GM21528 (cell line): ENCODE results near the gene MARCKS.
A peak's percentile ranks its signal among the peaks of the same experiment; 100 is the strongest.

Experiments
- ATAC-seq: cut with Tn5 transposase; IDR thresholded peaks from one replicate; pipeline ENCODE4 v1.9.1; 2021; ENCODE audit warnings: mild to moderate bottlenecking, moderate library complexity; ENCODE audit not compliant: unreplicated experiment, low FRiP score

MARCKS gene

DNA sequence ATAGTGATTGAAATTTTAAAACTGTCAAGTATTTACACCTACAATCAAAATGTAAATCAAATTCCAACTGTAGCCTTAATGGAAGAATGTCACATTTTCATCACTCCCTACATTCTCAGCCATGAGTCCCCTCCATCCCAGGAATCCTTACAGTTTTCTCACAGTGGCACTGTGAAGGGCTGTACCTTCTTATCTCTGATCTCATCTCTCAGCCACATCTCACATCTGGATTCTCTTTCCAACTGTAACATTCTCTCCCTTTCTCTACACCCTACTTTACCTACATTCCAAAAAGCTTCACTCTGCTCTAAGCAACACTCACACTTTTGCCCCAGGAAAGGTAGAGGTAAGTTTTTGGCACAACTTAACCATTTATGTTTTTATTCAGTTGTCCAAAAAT lies 8.9 kb upstream of the MARCKS start:
- ATAC-seq = no peak

GRCh38 chr6:113848811-113849210 lies 8.3 kb upstream of the MARCKS start:
- no peak for ATAC-seq

DNA sequence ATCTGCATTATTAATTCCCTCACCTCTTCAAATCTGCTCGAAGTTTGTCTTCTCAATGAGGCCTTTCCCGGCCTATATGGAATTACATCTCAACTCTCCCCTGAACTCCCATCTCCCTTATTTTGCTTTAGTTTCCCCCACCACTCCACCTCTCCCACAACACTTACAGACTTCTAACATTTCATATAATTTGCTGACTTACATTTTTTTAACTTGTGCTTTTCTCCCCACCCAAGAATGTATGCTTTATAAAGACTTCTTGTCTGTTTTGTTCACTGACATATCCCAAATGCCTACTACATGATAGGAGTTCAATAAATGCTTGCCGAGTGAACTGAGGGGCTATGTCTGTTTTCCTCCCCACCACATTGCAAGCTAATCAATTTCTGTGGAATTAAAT lies 3.9 kb upstream of the MARCKS start:
- no peak for ATAC-seq

- ATAC-seq = no peak
Measured at GRCh38 chr6:113854531-113855499, 2.3 kb upstream of the MARCKS start.

DNA sequence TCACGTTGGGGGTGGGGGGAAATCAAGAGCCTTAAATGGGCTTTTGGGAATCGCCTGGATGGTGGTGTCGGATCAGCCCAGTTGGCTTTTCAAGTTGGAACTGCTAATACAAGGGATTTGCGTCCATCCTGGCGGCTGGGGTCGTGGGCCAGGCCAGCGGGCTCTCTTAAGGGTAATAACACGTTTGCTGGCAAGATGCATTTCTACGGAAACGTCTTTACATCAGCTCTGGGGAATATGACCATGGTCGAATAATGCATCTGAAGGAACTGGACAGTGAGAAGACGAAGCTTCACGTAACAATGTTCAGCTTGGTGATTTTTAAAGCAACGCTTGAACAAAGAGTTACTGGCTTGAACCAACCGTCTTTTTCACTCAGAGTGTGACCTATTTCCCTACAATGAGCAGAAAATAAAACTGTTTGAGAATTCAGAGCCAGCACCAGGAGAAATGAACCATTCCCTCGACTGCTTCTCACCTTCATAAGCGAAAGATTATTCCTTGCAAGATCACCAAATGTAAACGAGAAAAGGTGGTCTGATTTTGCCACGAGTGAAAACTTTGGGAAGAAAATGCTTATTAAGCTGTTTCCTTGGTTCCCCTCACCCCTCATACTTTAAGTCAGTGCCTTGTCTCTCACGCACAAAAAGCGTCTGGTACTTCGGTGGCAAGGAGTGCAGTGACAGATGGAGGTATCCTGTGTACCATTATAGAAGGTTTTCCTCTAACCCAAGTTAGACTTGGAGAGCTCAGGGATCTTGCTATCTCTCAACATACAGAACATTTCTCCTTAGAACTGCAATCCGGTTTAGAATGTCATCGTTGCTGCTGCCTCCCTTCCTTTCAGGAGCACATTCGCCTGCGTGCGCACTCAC lies 1.4 kb upstream of the MARCKS start:
- ATAC-seq = no peak

DNA sequence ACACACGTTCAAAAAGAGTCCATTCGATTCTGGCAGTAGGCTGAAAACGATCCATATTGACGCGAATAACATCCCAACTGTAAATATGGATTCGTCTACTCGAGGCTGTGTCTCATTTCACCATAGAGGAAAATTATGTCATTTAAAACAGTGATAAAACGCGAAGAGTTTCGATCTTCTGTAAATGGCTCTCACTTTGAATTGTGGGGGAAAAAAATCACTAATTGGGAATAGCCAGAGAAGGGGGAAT lies 845 bp upstream of the MARCKS start:
- ATAC-seq = no peak

DNA sequence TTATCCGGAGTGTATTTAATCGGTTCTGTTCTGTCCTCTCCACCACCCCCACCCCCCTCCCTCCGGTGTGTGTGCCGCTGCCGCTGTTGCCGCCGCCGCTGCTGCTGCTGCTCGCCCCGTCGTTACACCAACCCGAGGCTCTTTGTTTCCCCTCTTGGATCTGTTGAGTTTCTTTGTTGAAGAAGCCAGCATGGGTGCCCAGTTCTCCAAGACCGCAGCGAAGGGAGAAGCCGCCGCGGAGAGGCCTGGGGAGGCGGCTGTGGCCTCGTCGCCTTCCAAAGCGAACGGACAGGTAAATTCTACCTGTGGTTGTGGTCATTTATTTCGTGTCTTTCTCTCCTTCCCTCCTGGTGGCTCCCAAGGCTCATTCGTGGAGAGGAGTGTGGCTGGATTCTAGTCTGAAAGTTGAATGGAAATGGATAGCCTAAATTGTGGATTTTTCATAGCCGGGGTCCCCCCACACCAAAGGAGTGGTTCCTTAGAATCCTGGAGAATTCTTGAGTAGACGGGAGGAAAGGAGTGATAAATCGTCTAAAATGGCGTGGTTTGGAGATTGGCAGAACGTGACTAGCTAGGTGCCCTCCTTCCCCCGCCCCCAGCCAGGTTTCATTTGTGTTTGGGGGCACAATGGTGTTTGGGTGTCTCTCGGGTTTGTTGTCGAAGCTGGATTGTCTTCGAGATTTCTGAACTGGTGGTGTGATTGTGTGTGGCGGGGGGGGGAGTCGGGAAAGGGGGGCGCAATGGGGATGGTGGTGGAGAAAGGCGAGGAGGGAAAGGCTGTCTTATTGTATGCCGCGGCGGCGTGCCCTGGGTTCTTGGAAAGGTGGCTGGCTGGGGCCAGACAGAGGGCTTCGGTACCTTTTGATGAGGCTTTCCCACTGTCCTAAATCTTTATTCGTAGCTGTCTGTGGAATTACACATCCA lies 673 bp downstream of the MARCKS start:
- ATAC-seq = no peak

DNA sequence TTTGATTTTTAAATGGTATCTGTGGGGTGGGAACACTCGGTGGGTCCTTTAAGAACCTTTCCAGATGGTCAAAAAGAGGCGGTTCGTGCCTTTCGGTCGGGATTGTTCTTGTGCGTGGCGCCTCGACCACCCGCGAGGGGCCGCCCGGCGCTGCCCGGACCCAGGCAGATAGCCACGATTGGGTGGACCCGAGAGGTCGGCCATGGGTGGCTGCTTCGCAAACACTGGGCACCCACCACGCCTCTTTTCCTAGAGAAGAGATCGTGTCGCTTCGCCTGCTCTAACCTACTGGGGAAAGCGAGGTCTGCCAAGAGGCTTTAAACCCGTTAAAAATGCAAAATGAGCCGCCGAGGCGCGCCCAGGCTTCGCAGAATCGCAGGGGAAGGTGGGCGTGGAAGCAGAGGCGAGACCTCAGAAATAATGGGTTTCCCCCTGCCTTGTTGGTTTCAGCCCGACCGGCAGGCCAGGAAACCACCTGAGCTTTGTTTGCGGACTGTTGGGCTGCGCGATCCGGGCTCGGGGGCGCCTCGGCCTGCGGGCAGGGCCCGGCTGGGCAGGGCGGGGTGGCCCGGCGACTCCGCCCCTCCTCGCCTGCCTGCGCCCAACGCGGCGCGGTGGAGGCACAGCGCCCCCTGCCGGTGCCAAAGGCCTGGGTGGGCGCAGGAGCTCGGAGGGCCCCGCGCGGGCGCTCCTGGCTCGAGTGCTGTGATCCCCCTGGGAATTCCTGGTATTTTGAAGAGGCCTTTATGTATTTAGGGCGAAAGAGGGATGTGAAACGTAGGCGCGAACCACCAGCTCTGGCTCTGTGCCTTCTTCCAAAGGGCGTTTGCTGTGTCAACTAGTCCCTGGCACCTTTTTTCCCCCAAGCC lies 1.6 kb downstream of the MARCKS start:
- peak; percentile 86 for ATAC-seq

GRCh38 chr6:113859349-113860180 lies 2.4 kb downstream of the MARCKS start:
- ATAC-seq = no peak

DNA sequence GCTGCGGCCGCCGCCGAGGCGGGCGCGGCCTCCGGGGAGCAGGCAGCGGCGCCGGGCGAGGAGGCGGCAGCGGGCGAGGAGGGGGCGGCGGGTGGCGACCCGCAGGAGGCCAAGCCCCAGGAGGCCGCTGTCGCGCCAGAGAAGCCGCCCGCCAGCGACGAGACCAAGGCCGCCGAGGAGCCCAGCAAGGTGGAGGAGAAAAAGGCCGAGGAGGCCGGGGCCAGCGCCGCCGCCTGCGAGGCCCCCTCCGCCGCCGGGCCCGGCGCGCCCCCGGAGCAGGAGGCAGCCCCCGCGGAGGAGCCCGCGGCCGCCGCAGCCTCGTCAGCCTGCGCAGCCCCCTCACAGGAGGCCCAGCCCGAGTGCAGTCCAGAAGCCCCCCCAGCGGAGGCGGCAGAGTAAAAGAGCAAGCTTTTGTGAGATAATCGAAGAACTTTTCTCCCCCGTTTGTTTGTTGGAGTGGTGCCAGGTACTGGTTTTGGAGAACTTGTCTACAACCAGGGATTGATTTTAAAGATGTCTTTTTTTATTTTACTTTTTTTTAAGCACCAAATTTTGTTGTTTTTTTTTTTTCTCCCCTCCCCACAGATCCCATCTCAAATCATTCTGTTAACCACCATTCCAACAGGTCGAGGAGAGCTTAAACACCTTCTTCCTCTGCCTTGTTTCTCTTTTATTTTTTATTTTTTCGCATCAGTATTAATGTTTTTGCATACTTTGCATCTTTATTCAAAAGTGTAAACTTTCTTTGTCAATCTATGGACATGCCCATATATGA lies 3.2 kb downstream of the MARCKS start:
- ATAC-seq = no peak

DNA sequence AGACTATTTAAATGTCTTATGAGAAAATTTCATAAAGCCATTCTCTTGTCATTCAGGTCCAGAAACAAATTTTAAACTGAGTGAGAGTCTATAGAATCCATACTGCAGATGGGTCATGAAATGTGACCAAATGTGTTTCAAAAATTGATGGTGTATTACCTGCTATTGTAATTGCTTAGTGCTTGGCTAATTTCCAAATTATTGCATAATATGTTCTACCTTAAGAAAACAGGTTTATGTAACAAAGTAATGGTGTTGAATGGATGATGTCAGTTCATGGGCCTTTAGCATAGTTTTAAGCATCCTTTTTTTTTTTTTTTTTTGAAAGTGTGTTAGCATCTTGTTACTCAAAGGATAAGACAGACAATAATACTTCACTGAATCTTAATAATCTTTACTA lies 5.0 kb downstream of the MARCKS start:
- ATAC-seq = no peak

DNA sequence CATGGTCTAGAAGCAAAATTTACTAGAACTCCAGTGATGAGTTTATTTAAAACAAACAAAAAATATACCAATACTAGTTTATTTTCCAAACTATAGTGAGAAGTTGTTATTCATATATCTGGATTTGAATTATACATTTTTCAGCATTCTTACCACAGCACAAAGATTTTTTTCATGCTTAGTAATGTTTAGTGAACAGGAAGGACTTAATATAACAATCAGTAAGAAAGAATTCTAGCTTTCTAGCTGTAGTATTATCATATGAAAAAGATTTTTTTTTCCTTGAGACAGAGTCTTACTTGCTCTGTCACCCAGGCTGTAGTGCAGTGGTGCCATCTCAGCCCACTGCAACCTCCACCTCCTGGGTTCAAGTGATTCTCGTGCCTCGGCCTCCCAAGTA lies 13.8 kb downstream of the MARCKS start:
- ATAC-seq = no peak

DNA sequence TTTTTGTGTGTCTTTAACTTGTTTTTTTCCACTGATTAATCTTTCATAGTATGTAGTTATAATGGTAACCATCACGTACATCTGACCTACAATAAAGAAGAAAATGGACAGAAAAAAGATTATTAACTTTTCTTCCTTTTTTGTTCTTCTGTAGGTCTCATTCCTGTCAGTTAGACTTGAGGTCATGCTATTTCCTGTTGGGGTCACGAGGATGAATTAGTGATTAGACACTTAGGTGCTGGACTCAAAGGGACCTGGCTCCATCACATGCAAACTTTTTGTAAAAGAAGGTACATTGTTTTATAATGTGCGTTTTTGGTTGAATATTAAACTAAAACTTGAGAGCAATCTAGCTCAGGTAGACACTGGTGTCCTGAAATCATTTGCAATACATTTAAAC lies 14.8 kb downstream of the MARCKS start:
- ATAC-seq = no peak

DNA sequence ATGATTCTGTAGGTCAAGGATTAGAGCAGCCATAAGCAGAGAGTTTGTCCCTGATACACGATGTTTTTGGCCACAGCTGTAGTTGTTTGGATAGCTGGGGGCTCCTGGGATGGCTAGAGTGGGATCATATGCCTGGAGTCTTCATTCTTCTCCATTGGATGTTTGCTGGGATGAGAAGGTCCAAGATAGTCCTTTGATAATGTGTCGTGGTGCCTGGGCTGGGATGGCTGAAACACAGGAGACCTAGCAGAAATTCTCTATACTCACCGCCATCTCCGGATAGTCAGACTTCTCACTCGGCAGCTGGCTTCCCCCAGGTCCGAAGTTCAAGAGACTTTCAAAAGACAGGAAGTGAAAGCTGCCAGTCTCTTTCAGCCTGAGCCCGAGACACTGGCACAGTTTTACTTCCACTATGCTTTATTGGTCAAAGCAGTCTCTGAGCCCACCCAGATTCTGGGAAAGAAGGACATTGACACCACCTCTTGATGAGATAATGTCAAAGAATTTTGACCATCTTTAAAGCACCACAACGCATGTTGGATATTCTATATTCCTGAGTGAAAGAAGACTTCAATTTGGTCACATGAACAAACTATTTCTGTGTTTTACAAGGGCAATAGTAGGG lies 16.0 kb downstream of the MARCKS start:
- ATAC-seq = peak; percentile 88

GRCh38 chr6:113875470-113875869 lies 18.3 kb downstream of the MARCKS start:
- ATAC-seq = no peak

DNA sequence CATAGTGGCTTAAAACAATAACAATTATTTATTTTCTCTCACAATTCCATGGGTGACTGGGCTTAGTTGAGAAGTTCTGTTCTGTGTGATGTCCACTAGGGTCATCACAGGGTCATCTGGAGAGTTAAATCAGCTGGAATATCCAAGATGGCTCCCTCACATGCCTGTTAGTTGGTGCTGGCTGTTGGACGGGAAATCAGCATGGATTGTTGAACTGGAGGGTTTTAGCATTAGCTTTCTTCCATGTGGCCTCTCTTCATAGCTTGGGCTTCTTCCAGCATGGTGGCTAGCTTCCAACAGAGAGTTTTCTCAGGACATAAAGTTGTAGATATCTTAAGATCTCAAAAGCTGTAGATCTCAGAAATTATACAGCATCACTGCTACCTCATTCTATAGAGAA lies 19.6 kb downstream of the MARCKS start:
- no peak for ATAC-seq

- ATAC-seq = peak; percentile 96
Measured at GRCh38 chr6:113879186-113880096, 22.3 kb downstream of the MARCKS start.
